ENCODE data around the gene HERC2.
"Not testable (repeated sequence)": the region's sequence is repeated elsewhere in the genome, so short reads cannot be mapped to it uniquely, and the experiment has no call there.

GRCh38 chr15:28221696-28222095 is 100.3 kb downstream of the HERC2 start:
- TF ChIP-seq, protein P1, sequence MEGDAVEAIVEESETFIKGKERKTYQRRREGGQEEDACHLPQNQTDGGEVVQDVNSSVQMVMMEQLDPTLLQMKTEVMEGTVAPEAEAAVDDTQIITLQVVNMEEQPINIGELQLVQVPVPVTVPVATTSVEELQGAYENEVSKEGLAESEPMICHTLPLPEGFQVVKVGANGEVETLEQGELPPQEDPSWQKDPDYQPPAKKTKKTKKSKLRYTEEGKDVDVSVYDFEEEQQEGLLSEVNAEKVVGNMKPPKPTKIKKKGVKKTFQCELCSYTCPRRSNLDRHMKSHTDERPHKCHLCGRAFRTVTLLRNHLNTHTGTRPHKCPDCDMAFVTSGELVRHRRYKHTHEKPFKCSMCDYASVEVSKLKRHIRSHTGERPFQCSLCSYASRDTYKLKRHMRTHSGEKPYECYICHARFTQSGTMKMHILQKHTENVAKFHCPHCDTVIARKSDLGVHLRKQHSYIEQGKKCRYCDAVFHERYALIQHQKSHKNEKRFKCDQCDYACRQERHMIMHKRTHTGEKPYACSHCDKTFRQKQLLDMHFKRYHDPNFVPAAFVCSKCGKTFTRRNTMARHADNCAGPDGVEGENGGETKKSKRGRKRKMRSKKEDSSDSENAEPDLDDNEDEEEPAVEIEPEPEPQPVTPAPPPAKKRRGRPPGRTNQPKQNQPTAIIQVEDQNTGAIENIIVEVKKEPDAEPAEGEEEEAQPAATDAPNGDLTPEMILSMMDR (IDR thresholded peaks at IDR 0.05): not testable (repeated sequence)
- not testable (repeated sequence) for TF ChIP-seq POLR2A (IDR thresholded peaks at IDR 0.05)

All from uterus (tissue), 2 donors.